Parathyroid adenoma (tissue), 2 donors: ENCODE measurements around the gene PLEKHA7.

Source experiments
- H2AFZ ChIP-seq: fragments of 300-600 bp; sonication (generic); one replicate; pipeline ENCODE4 v1.7.0; 2017; ENCODE audit warnings: antibody characterized with exemption, mild to moderate bottlenecking
- H3K27ac ChIP-seq: fragments of 300-600 bp; sonication (generic); one replicate; pipeline ENCODE4 v1.7.0; 2017
- H3K27me3 ChIP-seq: fragments of 300-600 bp; sonication (generic); one replicate; pipeline ENCODE4 v1.7.0; 2017; ENCODE audit warnings: low read length; ENCODE audit not compliant: control insufficient read depth, insufficient read depth
- H3K36me3 ChIP-seq: fragments of 300-600 bp; sonication (generic); one replicate; pipeline ENCODE4 v1.7.0; 2017; ENCODE audit warnings: low read length; ENCODE audit not compliant: control insufficient read depth, insufficient read depth
- H3K4me1 ChIP-seq: fragments of 300-600 bp; sonication (generic); one replicate; pipeline ENCODE4 v1.7.0; 2017; ENCODE audit warnings: control low read depth
- H3K4me2 ChIP-seq: fragments of 300-600 bp; sonication (generic); one replicate; pipeline ENCODE4 v1.7.0; 2017; ENCODE audit warnings: low read length
- H3K4me3 ChIP-seq: fragments of 300-600 bp; sonication (generic); one replicate; pipeline ENCODE4 v1.7.0; 2017; ENCODE audit warnings: low read depth, low read length
- H3K79me2 ChIP-seq: fragments of 300-600 bp; sonication (generic); one replicate; pipeline ENCODE4 v1.7.0; 2017; ENCODE audit warnings: control low read depth
- H3K9ac ChIP-seq: fragments of 300-600 bp; sonication (generic); one replicate; pipeline ENCODE4 v1.7.0; 2017; ENCODE audit warnings: mild to moderate bottlenecking
- H3K9me3 ChIP-seq: fragments of 300-600 bp; sonication (generic); one replicate; pipeline ENCODE4 v1.7.0; 2017; ENCODE audit warnings: low read length; ENCODE audit not compliant: control insufficient read depth
- TF ChIP-seq, protein P1 (sequence below): fragments of 300-600 bp; sonication (generic); IDR thresholded peaks from one replicate; pipeline ENCODE4 v1.7.0; 2017; ENCODE audit warnings: antibody characterized with exemption, mild to moderate bottlenecking
- donor health status: primary hyperparathyroidism.

PLEKHA7 gene

GRCh38 chr11:16780698-16781550, 233.3 kb downstream of the PLEKHA7 start:
- H3K27me3 ChIP-seq = no peaks in the 10 kb centered on the region
- no peak overlapping the region for H3K4me3 ChIP-seq
- H2AFZ ChIP-seq = no peak overlapping the region
- H3K36me3 ChIP-seq = no peaks in the 10 kb centered on the region
- TF ChIP-seq, protein P1, sequence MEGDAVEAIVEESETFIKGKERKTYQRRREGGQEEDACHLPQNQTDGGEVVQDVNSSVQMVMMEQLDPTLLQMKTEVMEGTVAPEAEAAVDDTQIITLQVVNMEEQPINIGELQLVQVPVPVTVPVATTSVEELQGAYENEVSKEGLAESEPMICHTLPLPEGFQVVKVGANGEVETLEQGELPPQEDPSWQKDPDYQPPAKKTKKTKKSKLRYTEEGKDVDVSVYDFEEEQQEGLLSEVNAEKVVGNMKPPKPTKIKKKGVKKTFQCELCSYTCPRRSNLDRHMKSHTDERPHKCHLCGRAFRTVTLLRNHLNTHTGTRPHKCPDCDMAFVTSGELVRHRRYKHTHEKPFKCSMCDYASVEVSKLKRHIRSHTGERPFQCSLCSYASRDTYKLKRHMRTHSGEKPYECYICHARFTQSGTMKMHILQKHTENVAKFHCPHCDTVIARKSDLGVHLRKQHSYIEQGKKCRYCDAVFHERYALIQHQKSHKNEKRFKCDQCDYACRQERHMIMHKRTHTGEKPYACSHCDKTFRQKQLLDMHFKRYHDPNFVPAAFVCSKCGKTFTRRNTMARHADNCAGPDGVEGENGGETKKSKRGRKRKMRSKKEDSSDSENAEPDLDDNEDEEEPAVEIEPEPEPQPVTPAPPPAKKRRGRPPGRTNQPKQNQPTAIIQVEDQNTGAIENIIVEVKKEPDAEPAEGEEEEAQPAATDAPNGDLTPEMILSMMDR = no peak
- no peaks in the 10 kb centered on the region for H3K4me1 ChIP-seq
- no peaks in the 10 kb centered on the region for H3K79me2 ChIP-seq
- H3K27ac ChIP-seq = no peak overlapping the region
- H3K4me2 ChIP-seq = no peak overlapping the region
- H3K9ac ChIP-seq = no peak overlapping the region
- H3K9me3 ChIP-seq = no peaks in the 10 kb centered on the region

GRCh38 chr11:16780146-16780545, 234.1 kb downstream of the PLEKHA7 start:
- H2AFZ ChIP-seq = no peak overlapping the region
- TF ChIP-seq, protein P1 = no peak
- H3K36me3 ChIP-seq = no peaks in the 10 kb centered on the region
- no peaks in the 10 kb centered on the region for H3K9me3 ChIP-seq
- no peaks in the 10 kb centered on the region for H3K4me1 ChIP-seq
- no peak overlapping the region for H3K4me2 ChIP-seq
- no peak overlapping the region for H3K27ac ChIP-seq
- no peaks in the 10 kb centered on the region for H3K27me3 ChIP-seq
- H3K4me3 ChIP-seq = no peak overlapping the region
- H3K79me2 ChIP-seq = no peaks in the 10 kb centered on the region
- H3K9ac ChIP-seq = no peak overlapping the region

DNA sequence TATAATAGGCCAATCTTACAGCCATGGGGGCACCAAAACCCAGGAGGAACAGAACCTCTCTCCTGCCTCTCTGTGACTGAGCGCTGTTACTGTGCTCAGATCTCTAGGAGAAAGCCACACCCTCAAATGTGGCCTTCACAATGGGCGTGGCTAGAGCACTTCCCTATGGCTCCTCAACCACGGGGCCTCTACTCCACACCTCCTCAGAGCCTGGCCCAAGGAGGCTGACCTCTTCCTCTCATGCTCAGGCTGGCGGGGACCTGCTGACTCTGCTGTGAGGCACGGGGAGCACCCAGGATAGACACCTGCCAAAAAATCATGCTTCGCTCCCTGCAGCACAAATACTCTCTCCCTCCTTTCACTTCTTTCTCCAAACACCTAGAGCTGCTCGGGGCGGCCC, 234.8 kb downstream of the PLEKHA7 start:
- H3K27ac ChIP-seq = no peak overlapping the region

DNA sequence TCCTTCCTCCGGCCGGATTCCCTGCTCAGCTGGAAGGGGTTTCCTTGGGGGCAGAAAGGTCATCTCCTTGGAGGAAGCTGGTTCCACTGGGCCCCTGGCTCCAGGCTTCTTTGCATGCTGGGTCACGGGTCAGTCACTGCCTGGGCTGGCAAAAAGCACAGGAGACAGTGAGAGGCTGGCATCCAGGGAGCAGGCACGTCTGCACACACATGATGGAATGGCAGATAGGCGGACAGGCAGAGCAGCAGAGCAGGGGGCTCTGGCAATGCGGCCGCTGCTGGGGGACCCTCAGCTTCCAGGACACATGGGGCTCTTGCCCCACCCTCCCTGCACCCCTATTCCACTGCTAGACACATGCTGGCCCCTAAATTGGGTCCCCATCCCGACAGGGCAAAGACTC, 235.3 kb downstream of the PLEKHA7 start:
- TF ChIP-seq, protein P1 = no peak
- H3K9me3 ChIP-seq = no peaks in the 10 kb centered on the region
- H3K27ac ChIP-seq = no peak overlapping the region
- no peaks in the 10 kb centered on the region for H3K79me2 ChIP-seq
- H3K4me1 ChIP-seq = no peaks in the 10 kb centered on the region
- H2AFZ ChIP-seq = no peak overlapping the region
- no peaks in the 10 kb centered on the region for H3K36me3 ChIP-seq
- no peak overlapping the region for H3K4me3 ChIP-seq
- H3K4me2 ChIP-seq = no peak overlapping the region
- no peak overlapping the region for H3K9ac ChIP-seq
- no peaks in the 10 kb centered on the region for H3K27me3 ChIP-seq

More for the DNA sequence above, 234.8 kb downstream of the PLEKHA7 start:
- H3K4me3 ChIP-seq = no peak overlapping the region
- no peaks in the 10 kb centered on the region for H3K4me1 ChIP-seq
- no peak overlapping the region for H3K4me2 ChIP-seq
- no peak overlapping the region for H2AFZ ChIP-seq
- TF ChIP-seq, protein P1 = no peak
- no peaks in the 10 kb centered on the region for H3K79me2 ChIP-seq
- no peaks in the 10 kb centered on the region for H3K9me3 ChIP-seq
- no peak overlapping the region for H3K9ac ChIP-seq
- no peaks in the 10 kb centered on the region for H3K36me3 ChIP-seq
- no peaks in the 10 kb centered on the region for H3K27me3 ChIP-seq

- TF ChIP-seq, protein P1 = no peak
- H3K79me2 ChIP-seq = no peaks in the 10 kb centered on the region
- no peak overlapping the region for H3K4me3 ChIP-seq
- no peak overlapping the region for H3K9ac ChIP-seq
- no peak overlapping the region for H3K4me2 ChIP-seq
- no peaks in the 10 kb centered on the region for H3K27me3 ChIP-seq
- H3K36me3 ChIP-seq = no peaks in the 10 kb centered on the region
- no peaks in the 10 kb centered on the region for H3K9me3 ChIP-seq
- H2AFZ ChIP-seq = no peak overlapping the region
- no peak overlapping the region for H3K27ac ChIP-seq
- H3K4me1 ChIP-seq = no peaks in the 10 kb centered on the region
These were observed 235.9 kb downstream of the PLEKHA7 start for GRCh38 chr11:16778286-16778685.
